Non-pigmented ciliary epithelial cell (primary cell): ENCODE data around the gene SLC35B1.
"Not testable (repeated sequence)": the region's sequence is repeated elsewhere in the genome, so short reads cannot be mapped to it uniquely, and the experiment has no call there.

Experiments
- DNase-seq: peaks from one replicate; pipeline ENCODE4 v3.0.0-alpha.2; 2010; ENCODE audit warnings: low read depth

The SLC35B1 gene

GRCh38 chr17:49734515-49735490 is 27.0 kb upstream of the SLC35B1 start:
- no peak for DNase-seq

GRCh38 chr17:49731435-49731831 is 23.7 kb upstream of the SLC35B1 start:
- DNase-seq: no peak

DNA sequence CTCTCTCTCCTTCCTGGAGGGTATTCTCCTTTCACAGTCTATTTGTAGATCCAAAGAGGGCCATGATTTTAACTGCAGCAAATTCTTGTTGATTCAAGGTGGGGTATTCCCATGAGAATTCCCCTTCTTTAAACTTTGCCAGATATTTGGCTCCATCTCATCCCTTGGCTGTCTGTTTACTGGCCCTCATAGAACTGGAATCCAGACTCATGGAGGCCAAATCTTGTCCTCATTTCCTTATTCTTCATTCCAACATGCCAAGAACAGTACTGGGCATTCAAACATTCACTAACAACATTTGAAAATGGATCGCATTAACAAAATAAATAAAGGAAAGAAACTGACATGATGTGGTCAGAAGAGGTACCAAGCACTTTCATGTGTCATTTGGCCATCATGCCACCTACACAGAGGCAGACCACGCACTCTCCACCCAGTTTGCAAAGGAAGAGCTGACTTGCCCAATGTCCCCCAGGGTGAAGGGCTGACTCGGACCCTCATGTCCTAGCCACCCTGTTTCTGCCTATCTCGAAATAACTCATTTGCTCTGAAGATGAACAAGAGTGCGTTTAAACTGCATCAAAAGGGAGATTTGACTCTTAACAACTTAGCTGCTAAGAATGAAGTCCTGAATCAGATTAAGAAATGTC is 23.1 kb upstream of the SLC35B1 start:
- no peak for DNase-seq

GRCh38 chr17:49730078-49730784 is 22.5 kb upstream of the SLC35B1 start:
- no peak for DNase-seq

GRCh38 chr17:49729069-49729468 is 21.3 kb upstream of the SLC35B1 start:
- no peak for DNase-seq

DNA sequence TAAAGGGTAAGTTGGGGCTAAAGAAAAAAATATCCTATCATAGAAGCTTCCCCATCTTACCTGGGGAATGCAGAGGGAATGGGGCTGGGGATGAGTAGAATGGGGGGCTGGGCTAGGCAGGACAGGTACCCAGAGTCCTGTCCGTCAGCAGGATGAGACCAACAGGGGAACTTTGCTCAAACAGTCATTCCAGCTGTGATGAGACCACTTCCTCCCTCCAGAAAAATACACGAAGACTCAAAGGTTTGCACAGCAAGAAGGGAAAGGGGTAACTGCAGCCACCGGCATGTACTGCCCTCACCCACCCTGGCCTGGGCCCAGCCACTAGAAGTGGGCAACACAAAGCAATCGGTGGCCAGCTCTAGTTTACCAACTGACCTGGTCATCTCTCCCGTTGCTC is 20.7 kb upstream of the SLC35B1 start:
- DNase-seq: no peak

- DNase-seq: no peak
These were observed 19.6 kb upstream of the SLC35B1 start for GRCh38 chr17:49727380-49727779.

DNA sequence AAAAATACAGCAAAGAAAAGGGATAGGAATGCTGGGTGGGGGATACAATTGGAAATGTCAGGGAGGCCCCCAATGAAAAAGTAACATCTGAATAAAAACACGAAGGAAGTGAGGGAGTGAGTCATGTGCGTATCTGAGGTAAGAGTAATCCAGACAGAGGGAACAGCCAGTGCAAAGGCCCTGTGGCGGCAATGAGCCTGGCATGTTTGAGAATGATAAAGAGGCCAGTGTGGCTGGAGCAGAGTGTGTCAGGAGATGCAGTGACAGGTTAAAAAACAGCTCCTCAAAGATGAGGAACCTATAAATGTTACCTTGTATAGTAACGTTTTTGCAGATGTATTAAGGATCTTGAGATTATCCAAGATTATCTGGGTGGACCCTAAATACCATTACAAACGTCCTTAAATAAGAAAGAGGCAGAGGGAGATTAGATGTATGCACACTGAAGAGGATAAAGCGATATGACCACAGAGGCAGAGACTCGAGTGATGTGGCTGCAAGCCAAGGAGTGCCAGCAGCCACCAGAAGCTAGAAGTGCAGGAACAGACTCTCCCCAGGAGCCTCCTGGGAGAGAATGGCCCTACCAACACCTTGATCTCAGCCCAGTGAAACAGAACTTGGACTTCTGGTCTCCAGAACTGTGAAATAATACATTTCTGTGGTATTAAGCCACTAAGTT is 17.8 kb upstream of the SLC35B1 start:
- no peak for DNase-seq

DNA sequence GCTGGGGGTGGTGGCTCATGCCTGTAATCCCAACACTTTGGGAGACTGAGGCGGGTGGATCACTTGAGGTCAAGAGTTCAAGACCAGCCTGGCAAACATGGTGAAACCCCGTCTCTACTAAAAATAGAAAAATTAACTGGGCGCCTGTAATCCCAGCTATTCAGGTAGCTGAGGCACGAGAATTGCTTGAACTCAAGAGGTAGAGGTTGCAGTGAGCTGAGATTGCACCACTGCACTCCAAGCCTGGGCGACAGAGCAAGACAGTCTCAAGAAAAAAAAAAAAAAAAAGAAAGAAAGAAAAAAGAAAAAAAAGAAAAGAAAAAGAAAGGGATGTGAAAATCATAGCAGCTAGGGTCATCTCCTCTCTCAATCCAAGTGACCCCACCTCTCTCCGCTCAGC is 16.8 kb upstream of the SLC35B1 start:
- DNase-seq: not testable (repeated sequence)

DNA sequence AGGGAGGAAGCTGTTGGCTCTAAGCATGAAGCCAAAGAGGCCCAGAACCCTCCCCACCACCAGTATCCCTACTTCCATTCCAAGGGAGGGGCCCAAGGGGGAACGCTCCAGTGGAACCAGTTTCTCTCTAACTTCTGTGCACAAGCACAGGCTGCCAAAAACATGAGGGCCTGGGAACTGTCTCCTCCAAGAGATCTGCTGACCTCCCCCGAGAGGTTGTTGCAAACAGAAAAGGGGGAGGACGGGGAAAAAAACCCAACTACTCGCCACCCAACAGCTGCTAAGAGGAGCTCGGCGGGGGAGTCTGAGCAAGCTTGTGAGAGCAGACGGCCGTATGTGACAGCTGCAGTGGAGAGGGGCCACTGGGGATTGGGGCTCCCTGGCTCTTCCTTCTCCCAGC is 15.7 kb upstream of the SLC35B1 start:
- no peak for DNase-seq

GRCh38 chr17:49722066-49722465 is 14.3 kb upstream of the SLC35B1 start:
- DNase-seq: no peak

DNA sequence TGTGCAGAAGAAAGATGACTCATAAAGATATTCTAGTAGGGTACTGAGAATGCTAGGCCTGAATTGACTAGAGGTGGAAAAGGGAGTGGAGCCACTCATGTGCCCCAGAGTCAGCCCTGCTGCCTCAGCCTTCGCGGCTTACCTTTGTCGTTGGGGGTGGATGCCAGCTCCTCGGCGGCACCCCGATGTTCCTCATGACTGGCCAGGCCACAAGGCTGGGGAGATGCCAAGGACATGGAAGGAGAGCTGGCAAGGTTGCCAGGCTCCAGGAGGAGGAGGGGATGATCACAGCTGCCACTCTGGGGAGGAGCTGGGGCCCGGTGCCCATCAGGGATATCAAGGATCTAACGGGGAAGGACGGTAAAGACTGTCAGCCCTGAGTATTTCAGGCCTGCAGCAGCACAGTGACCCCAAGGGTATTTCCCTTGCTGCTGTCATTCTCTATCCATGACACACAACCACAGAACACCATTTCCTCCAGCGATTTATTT is 9.7 kb upstream of the SLC35B1 start:
- no peak for DNase-seq

GRCh38 chr17:49716668-49717364 is 9.1 kb upstream of the SLC35B1 start:
- no peak for DNase-seq

- no peak for DNase-seq
These were observed 8.0 kb upstream of the SLC35B1 start for GRCh38 chr17:49715717-49716279.

GRCh38 chr17:49715216-49715615 is 7.5 kb upstream of the SLC35B1 start:
- DNase-seq: no peak

DNA sequence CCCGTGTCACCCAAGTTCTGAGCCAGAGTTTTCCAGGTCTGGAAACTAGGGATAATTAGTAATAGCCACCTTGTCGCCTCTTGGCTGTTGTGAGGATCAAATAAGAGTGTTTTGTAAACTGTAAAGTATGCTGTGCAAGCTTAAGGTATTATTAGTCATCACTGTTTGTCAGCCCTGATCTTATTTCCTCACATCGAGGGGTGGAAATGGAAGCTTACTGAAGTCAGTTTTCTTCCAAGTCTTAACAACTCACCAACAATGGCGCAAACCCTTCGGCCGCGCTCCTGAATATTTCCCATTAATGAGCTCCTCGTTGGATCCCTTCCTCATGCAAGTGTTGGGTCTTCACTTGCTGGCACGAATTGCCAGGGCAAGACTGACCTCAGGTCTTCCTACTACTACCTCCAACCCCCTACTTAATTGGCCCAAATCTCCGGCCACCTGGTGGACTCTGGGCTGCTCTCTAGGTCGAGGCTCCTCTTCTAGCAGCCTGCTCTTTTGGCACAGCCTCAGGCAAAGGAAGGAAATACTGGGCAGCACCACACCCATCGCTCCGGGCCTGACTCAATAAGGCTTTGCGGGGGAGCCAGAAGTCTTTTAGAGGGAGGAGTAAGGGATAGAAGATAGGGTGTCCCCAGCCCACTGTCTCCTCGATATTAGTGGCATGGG is 885 bp upstream of the SLC35B1 start:
- DNase-seq: no peak

DNA sequence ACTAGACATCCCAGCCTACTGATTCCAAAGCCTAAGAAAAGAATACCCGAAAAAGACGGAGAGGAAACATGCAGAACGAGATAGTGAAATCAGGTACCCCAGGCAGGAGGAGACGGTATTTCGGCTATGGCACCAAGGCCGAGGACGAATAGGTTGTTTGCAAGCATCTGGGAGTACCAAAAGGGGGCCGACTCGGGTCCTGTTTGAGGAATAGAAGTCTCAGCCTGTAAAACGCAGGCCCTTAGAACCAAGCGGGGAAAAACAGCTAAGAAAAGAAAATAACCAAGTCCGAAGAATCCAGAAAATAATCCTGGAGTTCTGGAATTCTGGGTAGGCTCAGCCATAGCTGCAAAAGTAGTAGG is 537 bp downstream of the SLC35B1 start:
- DNase-seq: no peak

DNA sequence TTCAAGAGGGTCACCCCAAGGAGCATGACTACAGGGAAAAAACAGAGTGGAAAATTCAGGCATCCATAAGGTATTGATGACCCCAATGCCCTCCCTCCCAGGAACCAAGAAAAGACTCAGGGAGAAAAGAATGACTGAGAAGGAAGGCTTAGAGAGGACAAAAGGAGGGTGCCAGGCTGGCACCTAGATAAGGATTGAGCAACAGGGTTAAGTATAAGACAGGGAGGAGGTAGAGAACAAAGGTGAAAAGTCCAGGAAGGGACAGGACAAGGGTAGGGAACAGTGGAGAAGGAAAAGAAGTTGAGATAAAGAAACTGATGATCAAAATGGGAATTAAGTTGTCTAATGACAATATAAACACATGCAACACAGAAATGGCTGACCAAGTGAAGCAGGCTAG is 2.5 kb downstream of the SLC35B1 start:
- DNase-seq: no peak

DNA sequence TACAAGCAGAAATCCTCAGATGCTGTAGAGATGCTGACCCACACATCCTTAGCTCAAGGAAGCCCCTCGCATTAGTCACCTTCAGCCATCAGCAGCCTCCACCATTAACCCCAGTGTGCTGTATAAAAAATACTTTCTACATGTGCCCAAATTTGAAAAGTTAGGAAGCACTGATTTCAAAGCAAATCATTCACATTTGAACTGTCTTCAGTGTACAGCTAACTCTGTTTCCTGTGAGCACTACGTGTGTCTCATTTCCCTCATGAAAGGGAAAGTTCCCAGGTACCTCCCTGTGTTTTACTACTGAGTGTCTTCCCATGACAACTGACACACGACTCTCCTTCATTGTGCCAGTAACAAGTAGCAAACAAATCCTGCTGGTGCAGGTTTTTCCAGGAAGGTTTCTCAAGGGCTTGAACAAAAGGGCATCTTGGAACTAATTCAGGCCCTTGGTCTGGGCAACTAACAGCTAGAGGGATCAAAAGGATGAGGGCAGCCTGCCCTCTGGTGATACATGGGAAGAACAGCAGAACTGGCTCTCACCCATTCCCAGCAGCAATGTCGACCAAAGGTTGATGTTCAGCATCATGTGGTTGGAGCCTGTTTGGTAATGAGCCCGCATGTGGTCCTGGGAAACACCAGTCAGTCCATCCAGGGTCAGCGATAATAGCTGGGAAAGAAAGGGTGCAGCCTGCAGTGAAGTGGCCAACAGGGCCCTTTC is 4.0 kb downstream of the SLC35B1 start:
- DNase-seq: no peak

- no peak for DNase-seq
These were observed 6.8 kb downstream of the SLC35B1 start for GRCh38 chr17:49700960-49701359.
